Measurements from ENCODE around the gene SETD2.

SETD2 gene

GRCh38 chr3:47009225-47010110 lies 154.4 kb downstream of the SETD2 start:
- DNase-seq (ENCODE audit: low read depth), result peak; percentile 50

- DNase-seq (ENCODE audit: low read depth), result no peak
These were observed 155.1 kb downstream of the SETD2 start for GRCh38 chr3:47008851-47009224.

- DNase-seq (ENCODE audit: low read depth), result no peak
These were observed 155.6 kb downstream of the SETD2 start for GRCh38 chr3:47008234-47008796.

GRCh38 chr3:47007482-47008233 lies 156.3 kb downstream of the SETD2 start:
- DNase-seq (ENCODE audit: low read depth), result no peak

GRCh38 chr3:47007001-47007400 lies 156.9 kb downstream of the SETD2 start:
- no peak for DNase-seq (ENCODE audit: low read depth)

GRCh38 chr3:47006145-47006651 lies 157.7 kb downstream of the SETD2 start:
- DNase-seq (ENCODE audit: low read depth), result no peak

GRCh38 chr3:47005212-47006144 lies 158.4 kb downstream of the SETD2 start:
- DNase-seq (ENCODE audit: low read depth), result no peak

- no peak for DNase-seq (ENCODE audit: low read depth)
These were observed 159.3 kb downstream of the SETD2 start for GRCh38 chr3:47004369-47005211.

GRCh38 chr3:47003461-47004368 lies 160.2 kb downstream of the SETD2 start:
- DNase-seq (ENCODE audit: low read depth), result no peak

- DNase-seq (ENCODE audit: low read depth), result no peak
These were observed 160.9 kb downstream of the SETD2 start for GRCh38 chr3:47003056-47003410.

- DNase-seq (ENCODE audit: low read depth), result no peak
These were observed 161.5 kb downstream of the SETD2 start for GRCh38 chr3:47002171-47003055.

GRCh38 chr3:47001731-47002170 lies 162.2 kb downstream of the SETD2 start:
- no peak for DNase-seq (ENCODE audit: low read depth)

GRCh38 chr3:47000922-47001730 lies 162.8 kb downstream of the SETD2 start:
- DNase-seq (ENCODE audit: low read depth), result no peak

- no peak for DNase-seq (ENCODE audit: low read depth)
These were observed 163.6 kb downstream of the SETD2 start for GRCh38 chr3:47000198-47000815.

GRCh38 chr3:46999516-47000197 lies 164.3 kb downstream of the SETD2 start:
- no peak for DNase-seq (ENCODE audit: low read depth)

GRCh38 chr3:46998852-46999515 lies 164.9 kb downstream of the SETD2 start:
- no peak for DNase-seq (ENCODE audit: low read depth)

Measured in stimulated activated CD8-positive, alpha-beta memory T cell treated with anti-CD3 and anti-CD28 coated beads, Interleukin-15, amount 100 ng/mL, for 24 hours (primary cell).